ENCODE data around the gene CFAP77.

Gene CFAP77

DNA sequence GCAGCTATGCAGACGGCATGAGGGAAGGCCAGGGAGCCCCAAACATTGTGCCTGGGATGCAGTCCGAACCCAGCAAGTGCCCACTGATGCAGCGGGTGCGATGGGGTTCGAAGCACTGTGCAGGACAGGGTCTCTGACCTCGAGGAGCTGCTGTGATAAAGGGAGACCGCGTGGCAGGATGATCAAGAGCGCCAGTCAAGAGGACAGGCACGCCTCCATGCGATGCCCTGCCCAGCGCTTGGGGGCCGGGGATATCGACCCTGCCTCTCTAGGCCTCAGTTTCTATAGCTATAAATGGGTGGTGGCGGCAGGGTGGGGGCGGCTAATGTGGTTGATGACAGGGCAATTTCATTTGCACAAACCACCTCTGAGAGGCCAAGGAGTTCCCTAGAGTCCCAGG is 87.7 kb downstream of the CFAP77 start:
- DNase-seq: no peak

DNA sequence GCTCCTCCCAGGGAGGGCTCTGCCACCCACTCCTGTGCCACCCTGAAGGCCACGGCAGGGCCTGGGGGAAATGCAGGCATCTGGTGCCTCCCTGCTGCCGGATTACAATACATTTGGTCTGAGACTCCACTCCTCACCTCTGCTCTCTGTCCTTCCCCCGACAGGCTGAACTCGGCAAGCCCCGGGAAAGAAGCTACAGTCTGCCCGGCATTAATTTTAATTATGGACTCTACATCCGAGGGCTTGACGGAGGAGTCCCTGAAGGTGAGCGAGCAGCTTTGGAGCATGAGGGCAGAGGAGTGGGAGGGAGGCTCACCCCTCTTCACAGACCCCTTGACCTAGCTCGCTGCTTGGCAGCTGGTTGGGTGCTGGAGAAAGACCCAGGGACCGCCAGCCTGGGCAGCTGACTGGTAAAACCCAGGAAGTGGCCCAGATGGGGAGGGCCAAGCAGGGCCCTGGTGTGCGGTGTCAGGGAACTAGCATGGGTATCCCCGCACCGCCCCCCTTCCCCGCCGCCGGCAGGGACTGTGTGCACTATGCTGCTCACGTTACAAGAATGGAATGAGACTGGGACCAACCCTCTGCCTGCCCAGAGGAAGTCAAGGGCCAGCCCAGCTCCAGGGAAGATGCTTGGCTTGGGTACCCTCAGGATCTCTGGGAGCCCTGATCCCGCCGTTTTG is 88.7 kb downstream of the CFAP77 start:
- DNase-seq: no peak

- DNase-seq: no peak
Observed at GRCh38 chr9:132499251-132499650, 89.2 kb downstream of the CFAP77 start.

GRCh38 chr9:132500193-132500592 is 90.2 kb downstream of the CFAP77 start:
- no peak for DNase-seq

DNA sequence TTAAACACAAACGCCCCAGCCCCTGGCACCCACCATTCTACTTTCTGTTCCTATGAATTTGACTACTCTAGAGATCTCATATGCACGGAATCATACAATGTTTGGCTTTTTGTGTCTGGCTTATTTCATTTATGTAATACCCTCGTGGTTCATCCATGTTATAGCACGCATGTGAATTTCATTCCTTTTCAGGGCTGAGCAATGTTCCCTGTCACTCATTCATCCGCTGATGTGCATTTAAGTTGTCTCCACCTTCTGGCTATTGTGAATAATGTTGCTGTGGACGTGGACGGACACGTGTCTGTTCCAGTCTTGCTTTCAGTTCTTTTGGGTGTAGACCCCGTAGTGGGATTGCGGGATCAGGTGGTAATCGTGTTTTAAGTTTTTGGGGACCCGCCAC is 92.5 kb downstream of the CFAP77 start:
- DNase-seq: no peak

DNA sequence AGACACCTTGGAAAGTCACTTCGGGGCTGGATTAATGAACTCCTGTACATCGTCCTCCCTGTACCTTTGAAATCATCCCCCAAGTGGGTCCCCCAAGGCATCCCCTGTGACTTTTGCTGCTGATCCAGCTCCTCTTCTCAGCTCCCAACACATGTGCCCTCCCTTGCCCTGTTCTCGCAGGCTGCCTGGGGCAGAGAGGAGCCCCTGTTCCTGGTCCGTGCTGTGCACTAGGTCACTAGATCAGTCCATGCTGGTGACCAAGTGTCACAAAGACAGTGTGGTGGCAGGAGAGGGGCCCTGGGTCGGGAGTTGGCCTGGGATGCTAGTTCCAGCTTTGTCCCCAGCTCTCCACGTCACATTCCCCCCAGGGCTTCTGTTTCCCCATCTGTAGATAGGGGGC is 93.1 kb downstream of the CFAP77 start:
- no peak for DNase-seq

DNA sequence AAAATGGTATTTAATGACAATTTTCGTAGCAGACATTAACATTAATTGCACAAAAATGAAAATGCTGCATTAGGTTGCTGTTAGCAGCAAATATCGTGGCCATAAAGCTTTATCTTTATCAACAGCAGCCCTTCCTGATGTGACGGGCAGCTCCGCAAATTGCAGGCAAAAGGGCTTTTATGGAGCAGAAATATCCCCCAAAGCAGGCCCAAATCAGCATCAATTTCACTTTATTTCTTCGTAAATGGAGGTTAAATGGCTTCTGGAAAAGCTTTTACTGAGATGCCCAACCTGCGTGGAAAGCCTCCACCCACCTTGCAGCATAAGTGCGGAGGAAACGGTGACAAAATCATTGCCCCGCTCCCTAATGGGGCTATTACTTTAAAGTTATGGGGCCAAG is 94.5 kb downstream of the CFAP77 start:
- DNase-seq: no peak

GRCh38 chr9:132505991-132506655 is 96.1 kb downstream of the CFAP77 start:
- DNase-seq: no peak

DNA sequence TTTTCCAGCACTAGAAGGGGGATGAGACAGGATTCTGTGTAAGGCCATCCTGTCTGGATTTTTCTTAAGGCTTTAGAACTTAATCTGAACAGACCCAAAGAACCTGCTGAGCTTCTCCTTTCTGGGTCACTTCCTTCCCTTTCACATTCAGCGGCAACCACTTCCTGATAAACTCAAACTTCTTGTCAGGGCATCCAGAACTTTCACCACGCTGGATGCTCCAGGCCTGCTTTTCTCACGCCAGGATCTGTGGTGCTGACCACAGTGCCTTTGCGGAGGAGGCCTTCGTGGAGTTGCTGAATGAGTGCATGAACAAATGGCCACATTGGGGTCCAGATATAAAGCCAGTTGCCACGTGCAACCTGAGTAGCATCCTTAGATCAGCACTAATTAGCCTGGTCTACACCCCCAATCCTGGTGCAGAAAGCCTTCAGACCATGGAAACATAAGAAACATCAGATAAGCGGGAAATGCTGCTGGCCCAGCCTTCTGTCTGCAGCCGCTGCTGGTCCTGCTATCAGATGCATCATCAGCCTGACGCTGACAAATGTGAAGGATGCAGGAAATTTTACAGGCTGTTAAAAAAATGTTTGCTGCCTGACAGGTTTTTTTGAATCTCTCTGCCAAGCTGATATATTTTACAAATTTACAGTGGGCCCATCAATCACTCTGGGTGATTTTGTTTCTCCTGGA is 97.1 kb downstream of the CFAP77 start:
- no peak for DNase-seq

DNA sequence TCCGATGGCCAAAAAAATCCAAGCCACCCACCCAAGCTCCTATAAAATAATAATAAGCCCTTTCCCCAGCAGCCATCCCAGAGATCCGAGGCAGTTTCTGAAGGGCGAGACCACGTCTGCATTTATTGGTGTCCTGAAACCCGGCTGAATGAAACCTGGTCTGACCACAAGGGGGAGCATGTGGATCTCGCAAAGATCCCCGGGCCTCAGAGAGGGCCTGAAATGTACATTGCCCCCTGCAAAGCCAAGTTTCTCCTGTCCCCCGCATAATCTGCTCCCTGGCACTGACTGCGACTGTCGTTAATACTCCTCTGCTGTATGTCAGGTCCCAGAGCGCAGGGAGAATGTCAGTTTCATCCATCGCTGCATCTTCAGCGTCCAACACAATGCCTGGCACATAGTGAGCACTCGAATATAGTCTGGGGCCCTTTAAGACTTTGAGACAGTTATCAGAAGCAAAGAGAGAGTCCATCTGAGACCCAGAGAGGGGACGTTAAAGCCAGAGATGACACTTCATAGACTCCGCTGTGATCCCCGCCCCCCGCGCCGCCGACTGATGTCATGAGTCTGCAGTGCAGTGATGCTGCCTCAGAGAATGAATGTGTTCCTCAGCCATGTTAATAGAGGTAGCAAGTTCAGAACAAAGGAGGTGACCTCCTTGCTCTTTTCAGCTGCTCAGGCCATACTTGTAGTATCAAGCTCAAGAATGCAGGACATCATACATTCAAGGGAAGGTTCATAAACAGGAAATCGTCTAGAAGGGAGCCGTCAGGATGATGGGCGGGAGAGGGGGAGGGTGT is 97.9 kb downstream of the CFAP77 start:
- peak; percentile 17 to 54 (median 36) for DNase-seq

DNA sequence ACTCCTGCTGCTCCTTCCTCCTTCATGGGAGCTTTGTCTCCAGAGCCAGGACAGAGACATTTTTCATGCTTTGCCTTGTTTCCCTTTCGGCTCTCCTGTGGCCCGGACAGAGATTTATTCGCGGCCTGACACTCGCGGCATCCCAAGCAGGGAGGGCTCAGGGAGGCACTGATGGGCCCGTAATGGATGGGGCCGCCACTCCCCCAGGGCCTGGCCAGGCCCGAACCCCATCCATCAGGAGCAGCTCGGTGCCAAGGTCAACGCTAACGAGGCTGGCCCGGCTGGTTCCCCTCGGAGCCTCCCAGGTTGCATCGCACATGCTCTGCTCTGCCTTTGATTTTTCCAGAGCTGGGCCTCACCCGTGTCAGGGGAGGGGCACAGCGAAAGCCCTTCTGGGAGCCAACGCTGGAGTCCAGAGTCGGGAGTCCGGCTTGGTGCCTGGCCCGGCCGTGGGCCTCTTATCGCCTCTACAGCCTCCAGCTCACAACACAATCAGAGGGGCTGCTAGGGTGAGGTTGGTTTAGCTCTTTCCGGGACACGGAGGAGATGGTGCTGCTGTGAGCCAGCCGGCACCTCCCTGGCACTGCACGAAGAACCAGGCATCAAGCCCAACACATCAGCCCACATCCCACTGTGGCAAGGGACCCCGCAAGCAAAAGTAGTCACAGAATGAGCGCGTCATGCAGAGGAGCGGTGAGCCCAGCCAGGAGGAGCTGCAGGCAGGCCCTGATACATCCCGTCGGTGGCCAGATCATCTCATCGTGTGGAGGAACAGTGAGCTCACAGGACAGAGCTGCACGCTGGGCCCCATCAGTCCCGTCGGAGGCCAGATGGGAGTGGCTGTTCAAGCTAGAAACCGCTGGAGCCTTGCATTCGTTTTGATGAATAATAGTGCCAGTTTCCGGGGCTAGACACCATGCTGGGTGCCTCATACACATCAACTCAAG is 100.2 kb downstream of the CFAP77 start:
- no peak for DNase-seq

GRCh38 chr9:132511191-132511999 is 101.4 kb downstream of the CFAP77 start:
- no peak for DNase-seq

- no peak for DNase-seq
Observed at GRCh38 chr9:132513416-132513815, 103.4 kb downstream of the CFAP77 start.

- DNase-seq: no peak
Observed at GRCh38 chr9:132514011-132514744, 104.2 kb downstream of the CFAP77 start.

DNA sequence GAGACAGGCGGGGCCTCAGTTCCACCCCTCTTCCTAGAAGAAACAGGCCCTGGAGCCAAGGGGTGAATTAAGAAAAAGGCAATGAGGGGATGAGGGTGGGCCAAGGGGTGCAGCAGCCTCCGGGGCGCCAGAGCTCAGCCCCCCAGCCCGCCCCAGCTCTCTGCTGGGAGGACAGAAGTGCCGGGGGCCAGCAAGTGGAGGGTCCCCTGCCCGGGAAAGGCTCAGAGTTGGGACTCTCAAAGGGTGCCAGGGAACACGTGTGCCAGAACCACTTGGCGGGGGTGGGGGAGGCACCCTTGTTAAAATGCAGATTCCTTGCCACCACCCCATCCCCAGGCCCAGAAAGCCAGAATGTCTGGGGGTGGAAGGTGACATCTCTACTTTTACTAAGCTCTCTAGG is 104.8 kb downstream of the CFAP77 start:
- DNase-seq: no peak

- DNase-seq: no peak
Observed at GRCh38 chr9:132516301-132516700, 106.3 kb downstream of the CFAP77 start.

GRCh38 chr9:132516911-132517310 is 106.9 kb downstream of the CFAP77 start:
- DNase-seq: no peak

GRCh38 chr9:132517815-132518550 is 108.0 kb downstream of the CFAP77 start:
- no peak for DNase-seq

DNA sequence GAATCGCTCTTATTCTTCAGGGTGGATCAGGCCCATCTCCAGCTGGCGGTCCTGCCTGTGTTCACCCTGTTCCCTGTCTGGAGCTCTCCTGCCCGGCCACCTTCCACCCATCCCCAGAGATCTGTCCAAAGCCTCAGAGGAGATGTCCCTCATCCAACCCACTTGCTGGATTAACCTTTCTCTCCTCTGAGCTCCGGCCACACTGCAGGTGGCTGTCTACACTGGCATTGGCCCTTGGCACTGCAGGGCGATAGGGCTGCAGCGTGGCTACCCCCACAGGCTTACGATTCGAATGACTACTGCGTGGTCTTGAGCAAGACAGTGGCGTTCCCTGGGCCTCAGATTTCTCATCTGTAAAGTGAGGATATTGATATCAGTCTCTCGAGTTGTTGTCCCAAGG is 108.6 kb downstream of the CFAP77 start:
- DNase-seq: no peak

GRCh38 chr9:132519033-132519432 is 109.0 kb downstream of the CFAP77 start:
- no peak for DNase-seq
